Measurements from ENCODE around the gene LRPPRC. TPM values are rescaled to one million over a fixed set of nuclear protein-coding genes. Genes with fewer than 3 reads are reported as not detected.

Gene LRPPRC
- total RNA-seq, 4 donors from 2014 or later = 40.9 to 61.8 (median 49.5) TPM

DNA sequence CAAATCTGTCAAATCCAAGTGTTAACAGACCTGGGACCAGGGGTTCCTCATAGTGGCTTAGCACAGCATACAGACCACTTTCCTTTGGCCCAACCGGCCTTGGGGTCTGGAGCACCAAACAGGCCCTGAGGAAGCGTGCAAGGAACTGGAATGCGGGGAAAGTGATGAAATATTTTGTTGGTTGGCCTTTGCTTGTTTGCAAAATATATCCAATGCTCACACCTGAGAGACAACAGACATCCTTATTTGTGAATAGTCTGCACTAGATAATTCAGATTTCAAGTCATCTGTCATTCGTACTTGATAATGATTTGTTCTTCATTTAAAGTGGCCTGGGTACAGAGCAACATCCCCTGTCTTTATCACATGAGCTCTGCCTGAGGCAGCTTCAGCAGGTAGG lies 113.5 kb downstream of the LRPPRC start:
- Histone ChIP-seq H3K4me1 (peaks cover 0 to 6% (median 0%) of the 10 kb centered on the region in 3 donors), H3K9me3 (no peaks in the 10 kb centered on the region), H3K36me3 (peaks cover 0 to 22% of the 10 kb centered on the region in 2 donors), H3K27me3 (no peaks in the 10 kb centered on the region), H3K4me3 (no peak overlapping the region), H3K27ac (no peak overlapping the region)
- TF ChIP-seq POLR2AphosphoS5 (IDR thresholded peaks at IDR 0.05) (no peak), EP300 (IDR thresholded peaks at IDR 0.05) (no peak), POLR2A (IDR thresholded peaks at IDR 0.05) (no peak)
- TF ChIP-seq, protein P1, sequence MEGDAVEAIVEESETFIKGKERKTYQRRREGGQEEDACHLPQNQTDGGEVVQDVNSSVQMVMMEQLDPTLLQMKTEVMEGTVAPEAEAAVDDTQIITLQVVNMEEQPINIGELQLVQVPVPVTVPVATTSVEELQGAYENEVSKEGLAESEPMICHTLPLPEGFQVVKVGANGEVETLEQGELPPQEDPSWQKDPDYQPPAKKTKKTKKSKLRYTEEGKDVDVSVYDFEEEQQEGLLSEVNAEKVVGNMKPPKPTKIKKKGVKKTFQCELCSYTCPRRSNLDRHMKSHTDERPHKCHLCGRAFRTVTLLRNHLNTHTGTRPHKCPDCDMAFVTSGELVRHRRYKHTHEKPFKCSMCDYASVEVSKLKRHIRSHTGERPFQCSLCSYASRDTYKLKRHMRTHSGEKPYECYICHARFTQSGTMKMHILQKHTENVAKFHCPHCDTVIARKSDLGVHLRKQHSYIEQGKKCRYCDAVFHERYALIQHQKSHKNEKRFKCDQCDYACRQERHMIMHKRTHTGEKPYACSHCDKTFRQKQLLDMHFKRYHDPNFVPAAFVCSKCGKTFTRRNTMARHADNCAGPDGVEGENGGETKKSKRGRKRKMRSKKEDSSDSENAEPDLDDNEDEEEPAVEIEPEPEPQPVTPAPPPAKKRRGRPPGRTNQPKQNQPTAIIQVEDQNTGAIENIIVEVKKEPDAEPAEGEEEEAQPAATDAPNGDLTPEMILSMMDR (IDR thresholded peaks at IDR 0.05) = no peak
- WGBS, 2 donors (ENCODE audit: low coverage in 1 of 2) = 84 to 88% methylated on average over 4 of the region's 4 CpGs
- no peak for ATAC-seq

DNA sequence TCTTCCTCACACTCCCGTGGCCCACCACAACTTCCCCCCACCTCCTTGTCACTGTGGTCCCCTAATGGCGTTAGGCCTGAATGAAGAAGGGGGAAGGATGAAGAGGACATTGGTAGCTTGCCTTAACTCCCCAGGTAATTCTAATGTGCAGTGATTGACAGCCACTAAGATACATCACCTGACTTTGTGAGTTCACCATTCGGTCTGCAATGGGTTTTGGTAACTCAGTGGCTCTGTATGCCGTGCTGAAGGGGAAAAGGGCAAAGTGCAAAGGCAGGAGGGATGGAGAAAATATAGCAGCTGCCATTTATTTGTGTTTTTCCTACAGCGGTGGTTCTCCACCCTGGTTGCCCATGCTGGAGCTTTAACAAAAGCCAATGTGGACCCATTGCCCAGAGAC lies 114.8 kb downstream of the LRPPRC start:
- no peak for ATAC-seq
- Histone ChIP-seq H3K27ac (no peak overlapping the region), H3K27me3 (peaks cover 5% of the 10 kb centered on the region), H3K4me1 (peaks cover 0 to 6% (median 0%) of the 10 kb centered on the region in 3 donors), H3K4me3 (no peak overlapping the region), H3K9me3 (no peaks in the 10 kb centered on the region), H3K36me3 (peaks cover 0 to 10% of the 10 kb centered on the region in 2 donors)
- TF ChIP-seq POLR2AphosphoS5 (IDR thresholded peaks at IDR 0.05) (no peak), POLR2A (IDR thresholded peaks at IDR 0.05) (no peak), EP300 (IDR thresholded peaks at IDR 0.05) (no peak)
- TF ChIP-seq, protein P1 (IDR thresholded peaks at IDR 0.05) = no peak
- 52 to 86% methylated on average over 3 to 4 of the region's 5 CpGs for WGBS, 2 donors (ENCODE audit: low coverage in 1 of 2)

DNA sequence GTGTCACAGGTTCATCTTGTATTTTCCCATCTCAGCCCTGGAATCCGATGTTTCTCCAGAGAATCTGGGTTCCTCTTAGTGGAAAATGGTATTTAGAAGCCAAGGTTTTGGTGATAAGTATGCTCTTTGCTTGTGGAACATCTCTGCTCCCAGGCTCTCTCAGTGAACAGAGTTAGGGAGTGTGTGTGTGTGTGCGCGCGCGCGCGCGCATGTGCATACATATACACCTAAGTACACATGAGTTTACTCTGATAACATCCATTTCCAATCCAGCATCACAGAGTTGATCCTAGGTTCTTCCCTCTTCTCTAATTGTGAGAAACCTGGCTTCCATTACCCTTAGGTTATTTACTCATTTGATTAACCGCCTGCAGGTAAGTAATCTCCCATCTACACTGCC lies 115.3 kb downstream of the LRPPRC start:
- Histone ChIP-seq H3K4me1 (peaks cover 0 to 6% (median 0%) of the 10 kb centered on the region in 3 donors), H3K4me3 (no peak overlapping the region), H3K9me3 (no peaks in the 10 kb centered on the region), H3K27me3 (peaks cover 5% of the 10 kb centered on the region), H3K36me3 (peaks cover 0 to 5% of the 10 kb centered on the region in 2 donors), H3K27ac (no peak overlapping the region)
- 77 to 86% methylated on average over 8 of the region's 9 CpGs for WGBS, 2 donors (ENCODE audit: low coverage in 1 of 2)
- TF ChIP-seq, protein P1 (IDR thresholded peaks at IDR 0.05) = no peak
- TF ChIP-seq EP300 (IDR thresholded peaks at IDR 0.05) (no peak), POLR2A (IDR thresholded peaks at IDR 0.05) (no peak), POLR2AphosphoS5 (IDR thresholded peaks at IDR 0.05) (no peak)
- ATAC-seq = no peak

DNA sequence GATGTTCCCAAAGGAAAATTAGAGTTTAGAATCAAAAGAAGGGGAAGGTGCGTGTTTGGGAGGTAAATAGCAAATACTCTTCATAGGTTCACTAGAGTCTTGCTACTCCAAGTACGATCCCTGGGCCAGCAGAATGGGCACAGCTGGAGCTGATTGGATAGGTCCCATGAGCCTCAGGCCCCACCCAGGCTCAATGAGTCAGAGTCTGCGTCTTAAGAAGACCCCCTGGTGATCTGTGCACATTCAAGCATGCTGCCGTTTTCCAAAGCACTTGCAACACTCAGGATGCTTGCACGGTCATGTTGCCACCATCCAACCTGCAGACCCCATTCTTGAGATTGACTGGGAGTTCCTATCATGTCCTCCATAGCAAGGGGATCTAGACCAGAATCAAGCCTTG lies 116.5 kb downstream of the LRPPRC start:
- Histone ChIP-seq H3K9me3 (no peaks in the 10 kb centered on the region), H3K27ac (no peak overlapping the region), H3K4me1 (peaks cover 0 to 6% (median 0%) of the 10 kb centered on the region in 3 donors), H3K27me3 (peaks cover 5% of the 10 kb centered on the region), H3K36me3 (no peaks in the 10 kb centered on the region), H3K4me3 (no peak overlapping the region)
- ATAC-seq = no peak
- TF ChIP-seq EP300 (IDR thresholded peaks at IDR 0.05) = no peak
- TF ChIP-seq POLR2A (IDR thresholded peaks at IDR 0.05) = no peak
- TF ChIP-seq, protein P1 (IDR thresholded peaks at IDR 0.05) = no peak
- TF ChIP-seq POLR2AphosphoS5 (IDR thresholded peaks at IDR 0.05) = no peak
- WGBS, 2 donors (ENCODE audit: low coverage in 1 of 2) = 81 to 86% methylated on average over 4 of the region's 5 CpGs

DNA sequence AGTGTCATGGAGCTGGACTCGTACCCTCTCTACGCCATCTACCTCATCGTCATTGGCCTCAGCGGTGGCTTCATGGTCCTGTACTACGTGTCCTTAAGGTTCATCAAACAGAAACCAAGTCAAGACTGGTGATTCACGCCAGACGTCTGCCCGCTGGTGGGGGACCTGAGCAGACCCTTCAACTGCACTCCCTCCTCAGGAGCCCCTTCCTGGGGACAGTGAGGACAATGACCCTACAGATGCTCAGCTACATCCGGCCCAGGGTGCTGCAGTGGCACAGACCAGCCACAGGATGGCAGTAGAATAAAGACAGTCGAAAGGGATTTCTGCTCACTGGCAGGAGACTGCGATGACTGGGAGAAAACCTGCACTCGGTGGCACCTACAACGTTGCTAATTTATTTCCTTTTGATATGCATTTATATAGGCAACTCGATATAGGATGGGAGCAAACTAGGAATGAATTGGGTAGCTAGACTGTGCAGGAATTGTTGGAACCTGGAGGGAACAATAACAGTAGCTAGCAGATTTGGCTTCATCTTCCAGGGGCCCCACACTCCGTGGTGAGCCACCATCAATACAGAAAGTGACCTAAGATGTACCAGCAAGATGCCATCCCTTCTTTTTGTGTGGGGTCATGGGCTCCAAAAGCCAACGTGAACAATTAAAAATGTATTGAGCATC lies 117.9 kb downstream of the LRPPRC start:
- no peak for TF ChIP-seq EP300 (IDR thresholded peaks at IDR 0.05)
- TF ChIP-seq, protein P1 (IDR thresholded peaks at IDR 0.05) = peak; percentile 75 to 90 (median 81)
- WGBS, 2 donors (ENCODE audit: low coverage in 1 of 2) = 15 to 45% methylated on average over 9 to 12 of the region's 16 CpGs
- no peaks in the 10 kb centered on the region for H3K36me3 ChIP-seq
- ATAC-seq = peak; percentile 72
- no peaks in the 10 kb centered on the region for H3K9me3 ChIP-seq
- H3K27ac ChIP-seq = no peak overlapping the region
- H3K4me3 ChIP-seq = no peak overlapping the region
- H3K4me1 ChIP-seq = peaks cover 0 to 6% (median 0%) of the 10 kb centered on the region in 3 donors
- peaks cover 5% of the 10 kb centered on the region for H3K27me3 ChIP-seq
